Activated naive CD8-positive, alpha-beta T cell (primary cell): Measurements from ENCODE around the gene BEX4.

Experiments
- H3K27ac Mint-ChIP-seq: one replicate; pipeline ENCODE4 v1.8.0; 2021; ENCODE audit warnings: mixed read lengths
- H3K27me3 Mint-ChIP-seq: one replicate; pipeline ENCODE4 v1.8.0; 2021; ENCODE audit warnings: mixed read lengths
- H3K36me3 Mint-ChIP-seq: one replicate; pipeline ENCODE4 v1.8.0; 2021; ENCODE audit warnings: mixed read lengths
- H3K4me1 Mint-ChIP-seq: one replicate; pipeline ENCODE4 v1.8.0; 2021; ENCODE audit warnings: low read depth, mixed read lengths
- H3K4me3 Mint-ChIP-seq: one replicate; pipeline ENCODE4 v1.8.0; 2021; ENCODE audit warnings: mild to moderate bottlenecking, mixed read lengths
- H3K9me3 Mint-ChIP-seq: one replicate; pipeline ENCODE4 v1.8.0; 2021; ENCODE audit warnings: low read depth, mixed read lengths

BEX4 gene

DNA sequence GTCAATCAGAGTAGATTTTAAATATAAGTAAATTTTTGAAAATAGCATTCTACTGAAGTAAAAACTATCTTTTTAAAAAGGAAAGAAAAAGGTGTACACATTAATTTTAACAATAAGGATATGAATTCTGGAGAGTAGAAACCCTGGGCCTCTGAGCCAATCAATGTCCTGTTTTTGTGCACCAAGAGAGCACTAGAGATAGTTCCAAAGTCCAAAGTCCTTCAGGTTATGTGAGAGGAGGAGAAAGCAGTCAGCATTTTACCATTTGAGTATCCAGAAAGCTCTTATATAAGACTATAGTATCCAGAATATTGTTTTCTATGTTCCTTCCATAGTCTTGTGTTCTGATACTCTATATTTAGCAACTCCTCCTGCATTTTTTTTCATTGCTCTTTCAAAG is 43.4 kb downstream of the BEX4 start:
- Mint-ChIP-seq H3K27ac (no peak overlapping the region), H3K36me3 (no peaks in the 10 kb centered on the region)

More for the DNA sequence above, 43.4 kb downstream of the BEX4 start:
- Mint-ChIP-seq H3K9me3 (no peaks in the 10 kb centered on the region), H3K27me3 (peaks cover 1% of the 10 kb centered on the region), H3K4me1 (peaks cover 17% of the 10 kb centered on the region), H3K4me3 (no peak overlapping the region)
